ENCODE data around the gene FAM83G.

- TF ChIP-seq POLR2A (IDR thresholded peaks at IDR 0.05) (no peak), CTCF (IDR thresholded peaks at IDR 0.05) (no peak)
These were observed 14.0 kb upstream of the FAM83G start for GRCh38 chr17:19018600-19018950.

Data from testis (tissue), 2 donors.